BJ (cell line): ENCODE data around the gene TBC1D20. TPM values are rescaled to one million over a fixed set of nuclear protein-coding genes. Genes with fewer than 3 reads are reported as not detected.

ENCODE experiments used
- CTCF ChIA-PET: fragments of 350-600 bp; formaldehyde crosslinking; extraction: SDS; loops from one replicate; lab custom pipeline; 2021; ENCODE audit warnings: antibody characterized with exemption, inconsistent platforms; lab: Yijun Ruan, JAX
- POLR2A ChIA-PET: fragments of 300-600 bp; sonication (Branson Sonifier 250); formaldehyde crosslinking; extraction: SDS; loops from one replicate; lab custom pipeline; 2021; ENCODE audit warnings: antibody characterized with exemption; lab: Charles Lee
- DNase-seq: peaks from one replicate; pipeline ENCODE4 v3.0.0-alpha.2; 2011; ENCODE audit warnings: low read depth
- H3K27me3 ChIP-seq: 2 replicates; pipeline ENCODE4 v1.6.0; 2011; ENCODE audit warnings: low read length; ENCODE audit not compliant: control insufficient read depth, insufficient read depth
- H3K36me3 ChIP-seq: 2 replicates; pipeline ENCODE4 v1.5.1; 2011; ENCODE audit warnings: low read length; ENCODE audit not compliant: control insufficient read depth, insufficient read depth
- H3K4me3 ChIP-seq: 2 replicates; pipeline ENCODE4 v1.5.1; 2011; ENCODE audit warnings: low read depth, mild to moderate bottlenecking, control low read depth, low read length
- CTCF ChIP-seq: IDR thresholded peaks from 2 replicates; pipeline ENCODE4 v1.5.1; 2011; ENCODE audit warnings: low read depth, mild to moderate bottlenecking, control low read depth, inconsistent platforms, low read length, moderate library complexity; ENCODE audit not compliant: insufficient read depth
- polyA plus RNA-seq: library from polyadenylated mRNA; depleted of rRNA; stranded (reverse); fragments of >200 nt; gene quantifications from 2 replicates; pipeline ENCODE4 v1.2.3, GENCODE V29; 2011

The TBC1D20 gene
- polyA plus RNA-seq, 1 experiment: 63.7 TPM

- peaks cover 38% of the 10 kb centered on the region for H3K36me3 ChIP-seq
- no peak overlapping the region for H3K4me3 ChIP-seq
- ChIA-PET CTCF (interaction anchor here (1.2 kb wide), 1 partner anchor 73 kb away, joined by 5 read pairs; no protein-coding TSS in a partner anchor), POLR2A (no interaction called here)
- no peak for TF ChIP-seq CTCF
- DNase-seq: no peak
- no peaks in the 10 kb centered on the region for H3K27me3 ChIP-seq
Observed at GRCh38 chr20:427401-427800, 34.9 kb downstream of the TBC1D20 start.

GRCh38 chr20:426566-426965 lies 35.8 kb downstream of the TBC1D20 start:
- no peak for TF ChIP-seq CTCF
- Histone ChIP-seq H3K4me3 (no peak overlapping the region), H3K36me3 (peaks cover 38% of the 10 kb centered on the region), H3K27me3 (no peaks in the 10 kb centered on the region)
- no peak for DNase-seq
- ChIA-PET POLR2A (interaction anchor here (0.7 kb wide), 1 partner anchor 41 kb away, joined by 8 read pairs; no protein-coding TSS in a partner anchor), CTCF (interaction anchor here (1.1 kb wide), 1 partner anchor 72 kb away, joined by 3 read pairs; no protein-coding TSS in a partner anchor)

GRCh38 chr20:421685-422250 lies 40.6 kb downstream of the TBC1D20 start:
- CTCF ChIA-PET: interaction anchor here (1.1 kb wide), 1 partner anchor 66 kb away, joined by 6 read pairs; no protein-coding TSS in a partner anchor
- TF ChIP-seq CTCF: no peak

GRCh38 chr20:420721-421574 lies 41.4 kb downstream of the TBC1D20 start:
- Histone ChIP-seq H3K36me3 (peaks cover 38% of the 10 kb centered on the region), H3K27me3 (no peaks in the 10 kb centered on the region), H3K4me3 (no peak overlapping the region)
- no peak for TF ChIP-seq CTCF
- DNase-seq: no peak
- ChIA-PET POLR2A (no interaction called here), CTCF (no interaction called here)

More at GRCh38 chr20:421685-422250, 40.6 kb downstream of the TBC1D20 start:
- H3K27me3 ChIP-seq: no peaks in the 10 kb centered on the region
- H3K36me3 ChIP-seq: peaks cover 38% of the 10 kb centered on the region
- POLR2A ChIA-PET: no interaction called here
- H3K4me3 ChIP-seq: no peak overlapping the region
- DNase-seq: no peak

- H3K36me3 ChIP-seq: peaks cover 42% of the 10 kb centered on the region
- POLR2A ChIA-PET: interaction anchor here (0.5 kb wide), 1 partner anchor 58 kb away, joined by 7 read pairs; no protein-coding TSS in a partner anchor
Observed at GRCh38 chr20:420166-420620, 42.1 kb downstream of the TBC1D20 start.

More at GRCh38 chr20:420166-420620, 42.1 kb downstream of the TBC1D20 start:
- DNase-seq: no peak
- H3K27me3 ChIP-seq: no peaks in the 10 kb centered on the region
- CTCF ChIA-PET: interaction anchor here (1.2 kb wide), 1 partner anchor 12 kb away, joined by 3 read pairs; no protein-coding TSS in a partner anchor
- no peak overlapping the region for H3K4me3 ChIP-seq
- no peak for TF ChIP-seq CTCF
